Natural killer cell treated with Interleukin-12 subunit alpha and Interleukin-12 subunit beta and Interleukin-15 and Interleukin-18, amount 100 ng/mL, for 72 hours (primary cell): ENCODE measurements around the gene MAPK7. TPM values are rescaled to one million over a fixed set of nuclear protein-coding genes. Genes with fewer than 3 reads are reported as not detected.

Source experiments
- ATAC-seq, 2 donors: fragments of 150-1000 bp; cut with Tn5 transposase in 1 of 2; sonication (Bioruptor Pico), chemical (Tn5 transposase) in 1 of 2; 2 replicates each; pipeline ENCODE4 v1.10.0; 2021
- DNase-seq: peaks from one replicate; pipeline ENCODE4 v3.0.0; 2022; ENCODE audit warnings: low spot score
- H3K27ac Mint-ChIP-seq, 2 donors: 1 replicate in 1 of 2; 2 replicates in 1 of 2; pipeline ENCODE4 v1.8.0; 2022; ENCODE audit warnings: mixed read lengths in 2 of 2, mild to moderate bottlenecking in 1 of 2, moderate library complexity in 1 of 2
- H3K27me3 Mint-ChIP-seq, 2 donors: 1 replicate in 1 of 2; 2 replicates in 1 of 2; pipeline ENCODE4 v1.8.0; 2022; ENCODE audit warnings: mixed read lengths in 2 of 2
- H3K36me3 Mint-ChIP-seq: one replicate; pipeline ENCODE4 v1.8.0; 2022; ENCODE audit warnings: mixed read lengths
- H3K4me1 Mint-ChIP-seq, 2 donors: 1 replicate in 1 of 2; 2 replicates in 1 of 2; pipeline ENCODE4 v1.8.0; 2022; ENCODE audit warnings: low read depth in 2 of 2, mixed read lengths in 2 of 2, mild to moderate bottlenecking in 1 of 2
- H3K4me3 Mint-ChIP-seq: one replicate; pipeline ENCODE4 v1.8.0; 2022; ENCODE audit warnings: mixed read lengths
- H3K9me3 Mint-ChIP-seq: 2 replicates; pipeline ENCODE4 v1.8.0; 2022; ENCODE audit warnings: mixed read lengths
- total RNA-seq, 2 donors: library from RNA; stranded (reverse); gene quantifications; one replicate each; pipeline ENCODE4 v1.2.3, GENCODE V29; 2022

MAPK7 gene
- 10 to 100 TPM; 28.7 to 29.8 TPM for total RNA-seq

DNA sequence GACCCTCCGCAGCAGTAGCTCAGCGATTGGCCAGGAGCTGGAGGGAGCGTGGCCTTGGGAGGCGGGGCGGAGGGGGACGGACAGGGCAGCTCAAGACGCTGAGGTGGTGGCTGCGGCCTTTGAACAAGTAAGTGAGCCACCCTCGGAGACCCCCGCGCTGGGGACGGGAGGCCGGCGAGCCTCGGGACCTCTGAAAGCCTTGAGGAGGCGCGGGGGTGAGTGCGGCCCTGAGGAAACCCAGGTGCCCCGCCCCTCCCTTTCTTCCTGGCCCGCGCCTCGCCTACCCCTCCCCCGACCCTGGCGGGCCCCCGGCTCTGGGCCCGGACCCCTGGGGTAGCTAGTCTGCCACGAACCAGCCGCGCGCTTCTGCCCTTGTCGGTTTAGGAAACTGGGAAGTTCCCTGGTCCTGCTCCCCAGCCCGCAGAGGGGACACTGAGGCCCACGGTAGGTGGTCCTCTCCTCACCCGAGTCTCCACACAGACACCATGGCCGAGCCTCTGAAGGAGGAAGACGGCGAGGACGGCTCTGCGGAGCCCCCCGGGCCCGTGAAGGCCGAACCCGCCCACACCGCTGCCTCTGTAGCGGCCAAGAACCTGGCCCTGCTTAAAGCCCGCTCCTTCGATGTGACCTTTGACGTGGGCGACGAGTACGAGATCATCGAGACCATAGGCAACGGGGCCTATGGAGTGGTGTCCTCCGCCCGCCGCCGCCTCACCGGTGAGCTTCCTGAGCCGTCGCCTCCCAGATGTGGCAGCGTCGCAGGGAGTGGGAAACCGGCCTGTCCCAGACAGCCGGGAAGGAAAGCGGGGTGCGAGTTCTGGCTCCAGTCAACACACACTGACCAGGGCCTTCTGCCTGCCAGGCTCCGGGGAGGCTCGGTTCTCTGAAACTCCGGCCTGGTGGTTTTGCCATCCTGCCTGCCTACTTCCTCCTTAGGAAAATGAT is at the start of gene MAPK7:
Gene MAPK7, plus strand, starts transcription at position 83 of the 945 bp plus-strand sequence. Its CDS starts 403 bp downstream, at position 486.
- peak; percentile 49 for DNase-seq

GRCh38 chr17:19329136-19329535 is 49.2 kb upstream of the MAPK7 start:
- no peaks in the 10 kb centered on the region for H3K4me1 Mint-ChIP-seq
- ATAC-seq: no peak
- H3K36me3 Mint-ChIP-seq: peaks cover 7% of the 10 kb centered on the region
- no peak overlapping the region for H3K4me3 Mint-ChIP-seq
- DNase-seq: no peak
- no peaks in the 10 kb centered on the region for H3K9me3 Mint-ChIP-seq
- H3K27me3 Mint-ChIP-seq: peaks cover 0 to 4% of the 10 kb centered on the region in 2 donors
- H3K27ac Mint-ChIP-seq: no peak overlapping the region

More for the DNA sequence above, at the start of gene MAPK7:
- no peaks in the 10 kb centered on the region for H3K9me3 Mint-ChIP-seq
- no peaks in the 10 kb centered on the region for H3K27me3 Mint-ChIP-seq
- ATAC-seq: peak; percentile 7 to 9
- H3K36me3 Mint-ChIP-seq: no peaks in the 10 kb centered on the region
- H3K27ac Mint-ChIP-seq: peak within 1 kb of the TSS; percentile 93 to 97
- peaks cover 26 to 32% of the 10 kb centered on the region in 2 donors for H3K4me1 Mint-ChIP-seq
- peak within 1 kb of the TSS; percentile 92 for H3K4me3 Mint-ChIP-seq

DNA sequence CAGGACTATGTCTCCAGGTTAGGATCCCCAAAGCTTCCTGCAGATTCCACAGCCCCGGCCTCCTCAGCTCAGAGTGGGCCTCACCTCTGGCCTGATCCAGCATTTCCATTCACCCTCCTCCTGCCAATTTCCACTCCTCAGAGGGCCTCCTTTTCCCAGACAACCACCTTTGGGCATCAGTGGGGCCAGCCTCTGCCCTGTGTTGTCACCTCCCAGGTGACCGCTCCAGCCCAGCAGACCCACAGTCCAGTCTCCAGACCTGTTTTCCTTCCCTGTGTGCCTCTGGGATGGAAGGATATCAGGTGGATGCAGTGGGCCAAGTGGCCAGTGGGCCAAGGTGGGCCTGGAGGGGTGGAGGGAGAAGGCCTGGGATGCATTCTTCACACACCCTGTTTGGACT is 48.5 kb upstream of the MAPK7 start:
- peaks cover 7% of the 10 kb centered on the region for H3K36me3 Mint-ChIP-seq
- DNase-seq (no peak), ATAC-seq (no peak)
- H3K9me3 Mint-ChIP-seq: no peaks in the 10 kb centered on the region
- no peak overlapping the region for H3K4me3 Mint-ChIP-seq
- no peaks in the 10 kb centered on the region for H3K4me1 Mint-ChIP-seq
- no peak overlapping the region for H3K27ac Mint-ChIP-seq
- H3K27me3 Mint-ChIP-seq: peaks cover 0 to 4% of the 10 kb centered on the region in 2 donors

DNA sequence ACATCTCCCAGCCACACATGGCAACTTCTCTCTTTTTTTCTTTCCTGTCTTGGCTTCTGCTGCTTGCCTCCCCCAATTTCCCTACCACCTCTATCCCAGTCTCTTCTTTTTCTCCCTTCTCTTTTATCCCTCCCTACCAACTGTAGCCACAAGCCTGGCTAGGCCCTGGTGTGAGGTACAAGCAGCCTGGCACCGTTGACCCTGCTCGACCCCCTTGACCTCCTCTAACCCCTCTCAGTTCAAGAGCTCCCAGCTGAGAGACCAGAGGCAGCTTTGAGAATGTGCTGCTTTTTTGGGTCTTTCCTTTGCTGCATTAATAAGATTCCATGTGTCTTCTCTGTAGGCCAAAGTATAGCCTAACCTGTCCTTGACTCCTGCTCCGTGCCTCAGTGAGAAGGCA is 48.0 kb upstream of the MAPK7 start:
- Mint-ChIP-seq H3K27me3 (peaks cover 0 to 4% of the 10 kb centered on the region in 2 donors), H3K9me3 (no peaks in the 10 kb centered on the region), H3K4me3 (no peak overlapping the region), H3K36me3 (peaks cover 4% of the 10 kb centered on the region), H3K27ac (no peak overlapping the region), H3K4me1 (no peaks in the 10 kb centered on the region)
- DNase-seq: no peak
- no peak for ATAC-seq

- H3K36me3 Mint-ChIP-seq: no peaks in the 10 kb centered on the region
- H3K27ac Mint-ChIP-seq: no peak overlapping the region
- no peak overlapping the region for H3K4me3 Mint-ChIP-seq
- no peak for ATAC-seq
- DNase-seq: no peak
- no peaks in the 10 kb centered on the region for H3K9me3 Mint-ChIP-seq
- peaks cover 0 to 6% of the 10 kb centered on the region in 2 donors for H3K27me3 Mint-ChIP-seq
- H3K4me1 Mint-ChIP-seq: no peaks in the 10 kb centered on the region
Observed at GRCh38 chr17:19331134-19331533, 47.2 kb upstream of the MAPK7 start.

- DNase-seq (no peak), ATAC-seq (no peak)
- Mint-ChIP-seq H3K9me3 (no peaks in the 10 kb centered on the region), H3K4me3 (no peak overlapping the region), H3K27me3 (peaks cover 0 to 6% of the 10 kb centered on the region in 2 donors), H3K4me1 (no peaks in the 10 kb centered on the region), H3K36me3 (no peaks in the 10 kb centered on the region), H3K27ac (no peak overlapping the region)
Observed at GRCh38 chr17:19331543-19332245, 46.6 kb upstream of the MAPK7 start.

DNA sequence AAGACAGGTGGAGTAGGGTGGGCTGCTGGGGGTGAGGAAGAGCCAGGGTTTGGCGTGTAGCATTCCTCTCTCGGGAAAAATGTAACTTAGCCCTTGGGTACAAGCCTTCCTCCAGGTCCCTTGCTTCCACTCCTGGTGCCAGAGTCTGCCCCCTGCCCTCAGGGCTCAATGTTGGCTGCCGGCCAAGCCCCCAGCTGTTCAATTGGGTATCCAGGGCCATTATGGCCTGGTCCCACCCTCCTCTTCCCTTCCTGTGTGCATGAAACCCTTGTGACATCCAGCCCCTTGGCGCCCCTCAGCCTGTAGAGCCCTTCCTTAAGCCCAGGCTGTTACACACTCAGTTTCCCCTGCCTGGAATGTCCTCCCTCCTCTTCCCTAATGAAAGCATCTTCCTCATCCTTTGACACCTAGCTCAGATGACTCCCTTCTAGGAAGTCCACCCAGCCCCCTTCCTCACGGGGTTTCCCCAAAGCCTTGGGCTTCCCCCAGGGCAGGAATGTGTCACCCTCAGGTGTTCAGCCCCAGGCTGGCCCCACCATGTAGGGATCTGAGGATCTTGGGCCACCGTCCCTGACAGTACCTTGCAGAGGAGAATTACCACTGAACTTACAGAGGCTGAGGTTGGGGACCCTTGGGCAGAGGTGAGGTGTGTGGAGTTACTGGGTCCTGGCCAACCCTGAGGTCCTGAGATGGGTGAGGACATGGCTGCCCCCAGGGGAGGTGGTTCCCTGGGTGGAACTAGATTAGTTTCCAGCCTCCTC is 45.7 kb upstream of the MAPK7 start:
- no peak overlapping the region for H3K4me3 Mint-ChIP-seq
- H3K9me3 Mint-ChIP-seq: no peaks in the 10 kb centered on the region
- H3K4me1 Mint-ChIP-seq: no peaks in the 10 kb centered on the region
- DNase-seq: no peak
- H3K27me3 Mint-ChIP-seq: peaks cover 0 to 9% of the 10 kb centered on the region in 2 donors
- peak in 1 of 2 donors; percentile 26 for ATAC-seq
- no peaks in the 10 kb centered on the region for H3K36me3 Mint-ChIP-seq
- no peak overlapping the region for H3K27ac Mint-ChIP-seq

GRCh38 chr17:19333132-19333440 is 45.2 kb upstream of the MAPK7 start:
- no peaks in the 10 kb centered on the region for H3K4me1 Mint-ChIP-seq
- no peak overlapping the region for H3K4me3 Mint-ChIP-seq
- peaks cover 0 to 9% of the 10 kb centered on the region in 2 donors for H3K27me3 Mint-ChIP-seq
- no peak for ATAC-seq
- no peak overlapping the region for H3K27ac Mint-ChIP-seq
- no peaks in the 10 kb centered on the region for H3K9me3 Mint-ChIP-seq
- DNase-seq: no peak
- H3K36me3 Mint-ChIP-seq: no peaks in the 10 kb centered on the region

- H3K27me3 Mint-ChIP-seq: peaks cover 0 to 9% of the 10 kb centered on the region in 2 donors
- no peaks in the 10 kb centered on the region for H3K9me3 Mint-ChIP-seq
- H3K27ac Mint-ChIP-seq: no peak overlapping the region
- ATAC-seq: no peak
- H3K4me1 Mint-ChIP-seq: no peaks in the 10 kb centered on the region
- H3K4me3 Mint-ChIP-seq: no peak overlapping the region
- no peaks in the 10 kb centered on the region for H3K36me3 Mint-ChIP-seq
- DNase-seq: no peak
Observed at GRCh38 chr17:19333736-19334290, 44.5 kb upstream of the MAPK7 start.

GRCh38 chr17:19334331-19334730 is 44.0 kb upstream of the MAPK7 start:
- Mint-ChIP-seq H3K4me1 (no peaks in the 10 kb centered on the region), H3K36me3 (no peaks in the 10 kb centered on the region), H3K27me3 (peaks cover 0 to 9% of the 10 kb centered on the region in 2 donors), H3K27ac (no peak overlapping the region), H3K4me3 (no peak overlapping the region), H3K9me3 (no peaks in the 10 kb centered on the region)
- ATAC-seq (no peak), DNase-seq (no peak)

GRCh38 chr17:19335951-19336631 is 42.2 kb upstream of the MAPK7 start:
- Mint-ChIP-seq H3K27ac (no peak overlapping the region), H3K36me3 (no peaks in the 10 kb centered on the region), H3K27me3 (peaks cover 0 to 9% of the 10 kb centered on the region in 2 donors), H3K4me1 (no peaks in the 10 kb centered on the region), H3K9me3 (no peaks in the 10 kb centered on the region), H3K4me3 (no peak overlapping the region)
- ATAC-seq (no peak), DNase-seq (no peak)

- Mint-ChIP-seq H3K36me3 (no peaks in the 10 kb centered on the region), H3K9me3 (no peaks in the 10 kb centered on the region), H3K4me1 (peaks cover 3 to 4% of the 10 kb centered on the region in 2 donors), H3K27ac (no peak overlapping the region), H3K4me3 (no peak overlapping the region), H3K27me3 (peaks cover 9 to 18% of the 10 kb centered on the region in 2 donors)
- DNase-seq: no peak
- ATAC-seq: no peak
Observed at GRCh38 chr17:19336938-19337711, 41.2 kb upstream of the MAPK7 start.
